CD4-positive, alpha-beta T cell treated with Interleukin-6 at 100 ng/mL for 8 hours (primary cell): ENCODE results near the gene ENTREP3.
"Not testable (repeated sequence)": the region's sequence is repeated elsewhere in the genome, so short reads cannot be mapped to it uniquely, and the experiment has no call there.

Source experiments
- DNase-seq: peaks from one replicate; pipeline ENCODE4 v3.0.0-alpha.2; 2020; ENCODE audit warnings: mixed read lengths, low spot score

ENTREP3 gene

GRCh38 chr1:155250633-155251449 is 4.4 kb downstream of the ENTREP3 start:
- peak; percentile 94 for DNase-seq

GRCh38 chr1:155250246-155250632 is 5.0 kb downstream of the ENTREP3 start:
- no peak for DNase-seq

GRCh38 chr1:155247667-155248553 is 7.4 kb downstream of the ENTREP3 start:
- no peak for DNase-seq

- DNase-seq = not testable (repeated sequence)
These were observed 8.5 kb downstream of the ENTREP3 start for GRCh38 chr1:155246796-155247195.

GRCh38 chr1:155245163-155245524 is 10.1 kb downstream of the ENTREP3 start:
- DNase-seq = no peak

GRCh38 chr1:155244368-155245162 is 10.7 kb downstream of the ENTREP3 start:
- DNase-seq = peak; percentile 97

- DNase-seq = no peak
These were observed 12.4 kb downstream of the ENTREP3 start for GRCh38 chr1:155242805-155243358.

- no peak for DNase-seq
These were observed 13.4 kb downstream of the ENTREP3 start for GRCh38 chr1:155241841-155242264.

GRCh38 chr1:155241069-155241679 is 14.1 kb downstream of the ENTREP3 start:
- DNase-seq = peak; percentile 75

GRCh38 chr1:155236451-155236850 is 18.8 kb downstream of the ENTREP3 start:
- DNase-seq = no peak

GRCh38 chr1:155235375-155235774 is 19.9 kb downstream of the ENTREP3 start:
- not testable (repeated sequence) for DNase-seq

- not testable (repeated sequence) for DNase-seq
These were observed 21.8 kb downstream of the ENTREP3 start for GRCh38 chr1:155233502-155233901.

- DNase-seq = not testable (repeated sequence)
These were observed 23.0 kb downstream of the ENTREP3 start for GRCh38 chr1:155232001-155232978.

- DNase-seq = not testable (repeated sequence)
These were observed 24.0 kb downstream of the ENTREP3 start for GRCh38 chr1:155231302-155231701.

GRCh38 chr1:155228096-155228427 is 27.2 kb downstream of the ENTREP3 start:
- DNase-seq = no peak

- peak; percentile 99 for DNase-seq
These were observed 27.8 kb downstream of the ENTREP3 start for GRCh38 chr1:155227261-155228095.

- no peak for DNase-seq
These were observed 28.4 kb downstream of the ENTREP3 start for GRCh38 chr1:155226910-155227260.

- peak; percentile 84 for DNase-seq
These were observed 28.9 kb downstream of the ENTREP3 start for GRCh38 chr1:155226188-155226909.

- not testable (repeated sequence) for DNase-seq
These were observed 29.9 kb downstream of the ENTREP3 start for GRCh38 chr1:155225404-155225759.
